Measurements from ENCODE around the gene PTPN14.

DNA sequence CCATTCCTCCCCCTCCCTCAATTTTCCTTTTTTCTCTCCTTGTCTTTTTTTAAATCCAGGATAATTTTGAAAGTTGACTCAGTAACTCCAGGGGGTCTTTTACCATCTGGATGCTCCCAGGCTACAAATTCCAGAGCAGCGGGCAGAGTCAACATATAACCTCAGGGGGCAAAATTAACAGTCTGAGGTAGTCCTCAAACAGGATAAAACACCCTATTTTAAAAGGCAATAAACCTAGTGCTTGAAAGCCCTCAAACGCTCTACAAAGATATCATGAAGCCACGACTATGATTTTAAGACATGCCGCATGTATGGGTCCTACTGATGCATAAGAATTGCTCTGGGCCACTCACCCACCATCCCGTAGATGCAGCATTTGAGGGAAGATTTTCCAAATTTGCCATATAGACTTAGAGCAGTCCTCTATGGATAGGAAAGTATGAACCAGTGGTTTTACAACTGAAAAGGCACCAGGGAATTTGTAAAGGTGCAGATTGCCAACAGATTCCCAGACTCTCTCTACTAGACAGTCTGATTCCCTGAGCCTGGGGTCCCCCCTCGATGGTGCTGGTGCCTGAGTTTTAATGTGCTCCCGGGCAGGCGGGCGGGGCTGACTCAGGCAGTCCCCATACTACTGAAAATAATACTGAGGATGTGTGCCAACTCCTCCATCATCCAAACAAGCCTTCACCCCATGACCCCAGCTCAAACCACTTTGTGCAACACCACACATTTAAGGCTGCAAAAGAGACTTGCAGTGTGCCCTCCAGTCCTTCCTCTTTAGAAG lies 37.2 kb downstream of the PTPN14 start:
- TF ChIP-seq EP300 (conservative IDR thresholded peaks at IDR 0.05; ENCODE audit: poor library complexity, severe bottlenecking) (no peak), CTCF (IDR thresholded peaks at IDR 0.05; ENCODE audit: poor library complexity, severe bottlenecking) (no peak), POLR2AphosphoS5 (IDR thresholded peaks at IDR 0.05) (no peak), EZH2 (IDR thresholded peaks at IDR 0.05; ENCODE audit: borderline replicate concordance, insufficient read depth, low read length, poor library complexity, severe bottlenecking) (no peak), RAD21 (conservative IDR thresholded peaks at IDR 0.05) (no peak), MXI1 (conservative IDR thresholded peaks at IDR 0.05; ENCODE audit: poor library complexity, severe bottlenecking) (no peak), TAF1 (IDR thresholded peaks at IDR 0.05; ENCODE audit: low read depth) (no peak), SMC3 (conservative IDR thresholded peaks at IDR 0.05; ENCODE audit: poor library complexity) (no peak)
- TF ChIP-seq, protein P1, sequence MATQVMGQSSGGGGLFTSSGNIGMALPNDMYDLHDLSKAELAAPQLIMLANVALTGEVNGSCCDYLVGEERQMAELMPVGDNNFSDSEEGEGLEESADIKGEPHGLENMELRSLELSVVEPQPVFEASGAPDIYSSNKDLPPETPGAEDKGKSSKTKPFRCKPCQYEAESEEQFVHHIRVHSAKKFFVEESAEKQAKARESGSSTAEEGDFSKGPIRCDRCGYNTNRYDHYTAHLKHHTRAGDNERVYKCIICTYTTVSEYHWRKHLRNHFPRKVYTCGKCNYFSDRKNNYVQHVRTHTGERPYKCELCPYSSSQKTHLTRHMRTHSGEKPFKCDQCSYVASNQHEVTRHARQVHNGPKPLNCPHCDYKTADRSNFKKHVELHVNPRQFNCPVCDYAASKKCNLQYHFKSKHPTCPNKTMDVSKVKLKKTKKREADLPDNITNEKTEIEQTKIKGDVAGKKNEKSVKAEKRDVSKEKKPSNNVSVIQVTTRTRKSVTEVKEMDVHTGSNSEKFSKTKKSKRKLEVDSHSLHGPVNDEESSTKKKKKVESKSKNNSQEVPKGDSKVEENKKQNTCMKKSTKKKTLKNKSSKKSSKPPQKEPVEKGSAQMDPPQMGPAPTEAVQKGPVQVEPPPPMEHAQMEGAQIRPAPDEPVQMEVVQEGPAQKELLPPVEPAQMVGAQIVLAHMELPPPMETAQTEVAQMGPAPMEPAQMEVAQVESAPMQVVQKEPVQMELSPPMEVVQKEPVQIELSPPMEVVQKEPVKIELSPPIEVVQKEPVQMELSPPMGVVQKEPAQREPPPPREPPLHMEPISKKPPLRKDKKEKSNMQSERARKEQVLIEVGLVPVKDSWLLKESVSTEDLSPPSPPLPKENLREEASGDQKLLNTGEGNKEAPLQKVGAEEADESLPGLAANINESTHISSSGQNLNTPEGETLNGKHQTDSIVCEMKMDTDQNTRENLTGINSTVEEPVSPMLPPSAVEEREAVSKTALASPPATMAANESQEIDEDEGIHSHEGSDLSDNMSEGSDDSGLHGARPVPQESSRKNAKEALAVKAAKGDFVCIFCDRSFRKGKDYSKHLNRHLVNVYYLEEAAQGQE (IDR thresholded peaks at IDR 0.05; ENCODE audit: borderline replicate concordance): no peak

Measured in neural cell (in vitro differentiated cells).